Retina (tissue), 1 donor: ENCODE data around the gene FLRT2.

Experiments
- DNase-seq: peaks from one replicate; pipeline ENCODE4 v3.0.0-alpha.2; 2016

The FLRT2 gene, protein sequence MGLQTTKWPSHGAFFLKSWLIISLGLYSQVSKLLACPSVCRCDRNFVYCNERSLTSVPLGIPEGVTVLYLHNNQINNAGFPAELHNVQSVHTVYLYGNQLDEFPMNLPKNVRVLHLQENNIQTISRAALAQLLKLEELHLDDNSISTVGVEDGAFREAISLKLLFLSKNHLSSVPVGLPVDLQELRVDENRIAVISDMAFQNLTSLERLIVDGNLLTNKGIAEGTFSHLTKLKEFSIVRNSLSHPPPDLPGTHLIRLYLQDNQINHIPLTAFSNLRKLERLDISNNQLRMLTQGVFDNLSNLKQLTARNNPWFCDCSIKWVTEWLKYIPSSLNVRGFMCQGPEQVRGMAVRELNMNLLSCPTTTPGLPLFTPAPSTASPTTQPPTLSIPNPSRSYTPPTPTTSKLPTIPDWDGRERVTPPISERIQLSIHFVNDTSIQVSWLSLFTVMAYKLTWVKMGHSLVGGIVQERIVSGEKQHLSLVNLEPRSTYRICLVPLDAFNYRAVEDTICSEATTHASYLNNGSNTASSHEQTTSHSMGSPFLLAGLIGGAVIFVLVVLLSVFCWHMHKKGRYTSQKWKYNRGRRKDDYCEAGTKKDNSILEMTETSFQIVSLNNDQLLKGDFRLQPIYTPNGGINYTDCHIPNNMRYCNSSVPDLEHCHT

DNA sequence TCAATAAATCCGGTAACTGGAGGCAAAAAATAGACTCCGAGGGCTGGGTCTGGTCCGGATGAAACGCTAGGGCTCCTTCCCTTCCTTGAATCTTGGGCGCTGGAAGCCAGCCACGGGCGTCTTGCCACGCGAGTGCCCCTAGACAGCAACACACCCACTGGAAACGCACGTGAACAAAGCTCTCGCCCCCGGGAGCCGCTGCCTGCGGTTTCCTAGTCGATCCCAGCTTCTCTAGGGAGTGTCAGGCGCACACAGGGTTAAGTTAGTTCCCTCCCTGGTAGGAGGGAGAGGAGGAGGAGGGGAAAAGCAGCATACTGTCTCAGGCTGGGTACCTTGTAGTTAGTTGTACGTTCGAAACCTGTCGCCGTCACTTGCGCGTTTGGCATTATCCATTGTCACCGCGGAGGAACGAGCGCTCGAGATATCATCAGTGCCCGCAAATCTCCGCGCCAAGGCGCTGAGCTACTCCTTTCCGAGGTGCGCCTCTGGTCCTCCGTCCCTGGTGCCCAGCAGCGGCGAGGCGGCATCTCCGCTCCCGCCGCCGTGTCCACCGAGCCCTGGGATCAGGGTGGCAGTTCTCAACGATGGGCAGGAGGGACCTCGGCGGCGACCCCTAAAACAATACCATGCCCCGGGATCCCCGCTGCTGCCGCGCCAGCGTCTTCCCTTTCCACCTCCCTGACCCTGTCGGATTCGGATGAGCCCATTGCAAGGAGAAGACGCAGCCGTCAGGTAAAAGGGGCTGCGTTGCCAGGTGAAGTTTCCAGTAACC lies at the start of gene FLRT2:
TSS of gene FLRT2 (plus strand) at position 342 of the 772 bp plus-strand sequence. CDS start 91,371 bp downstream, outside the sequence.
- DNase-seq = peak; percentile 85

DNA sequence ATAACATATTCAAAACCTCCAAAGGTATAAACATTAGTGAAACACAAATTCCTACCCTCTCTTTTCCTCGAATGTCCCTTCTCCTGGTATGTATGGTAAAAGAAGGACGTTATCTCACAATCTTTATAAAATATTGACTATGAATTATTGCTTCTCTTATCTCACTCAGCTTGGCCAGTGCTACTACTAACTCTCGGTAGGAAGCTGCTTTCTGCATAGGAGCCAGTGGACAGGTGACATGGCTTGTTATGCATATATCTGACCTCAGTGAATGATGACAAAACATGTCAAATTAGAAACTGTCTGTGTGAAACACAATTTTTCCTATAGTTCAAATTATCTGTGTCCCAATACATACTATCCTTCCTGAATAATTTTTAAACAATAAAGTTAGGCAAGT lies 48.5 kb upstream of the FLRT2 start:
- DNase-seq = no peak

DNA sequence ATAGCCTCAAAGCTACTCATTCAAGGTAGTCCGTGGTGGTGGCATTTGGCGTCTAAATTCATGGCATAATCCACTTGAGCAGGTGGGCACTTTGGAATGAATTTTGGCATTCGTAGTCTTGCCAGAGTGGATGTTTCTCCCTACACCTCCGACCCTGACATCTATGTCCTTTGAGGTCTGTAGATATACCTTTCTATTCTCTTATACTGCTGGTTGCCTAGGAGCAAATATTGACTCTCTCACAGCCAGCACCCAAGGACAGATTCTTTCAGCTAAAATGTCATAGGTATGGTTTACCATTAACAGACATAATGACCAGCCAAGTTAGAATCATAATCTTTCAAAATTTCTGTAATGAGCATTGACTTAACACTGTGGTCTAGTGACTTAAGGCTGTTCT lies 47.4 kb upstream of the FLRT2 start:
- DNase-seq = no peak

DNA sequence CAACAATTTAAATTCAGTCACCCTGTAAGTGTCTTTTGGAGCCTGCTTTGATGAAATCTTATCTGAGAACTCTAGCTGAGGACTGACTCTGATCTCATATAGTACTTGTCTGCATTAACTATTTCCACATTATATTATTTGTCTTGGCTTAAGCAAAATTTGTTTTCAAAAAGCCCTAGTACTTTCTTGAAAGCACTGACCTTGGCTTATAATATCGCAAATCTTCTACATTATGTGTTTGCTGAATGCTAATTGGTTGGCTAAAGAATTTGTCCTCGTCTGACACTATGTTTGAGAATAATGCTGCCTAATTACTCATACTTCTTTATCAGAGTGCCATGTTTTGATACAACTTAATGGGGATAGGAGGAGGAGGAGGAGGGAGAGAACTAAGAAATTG lies 46.9 kb upstream of the FLRT2 start:
- peak; percentile 11 for DNase-seq

DNA sequence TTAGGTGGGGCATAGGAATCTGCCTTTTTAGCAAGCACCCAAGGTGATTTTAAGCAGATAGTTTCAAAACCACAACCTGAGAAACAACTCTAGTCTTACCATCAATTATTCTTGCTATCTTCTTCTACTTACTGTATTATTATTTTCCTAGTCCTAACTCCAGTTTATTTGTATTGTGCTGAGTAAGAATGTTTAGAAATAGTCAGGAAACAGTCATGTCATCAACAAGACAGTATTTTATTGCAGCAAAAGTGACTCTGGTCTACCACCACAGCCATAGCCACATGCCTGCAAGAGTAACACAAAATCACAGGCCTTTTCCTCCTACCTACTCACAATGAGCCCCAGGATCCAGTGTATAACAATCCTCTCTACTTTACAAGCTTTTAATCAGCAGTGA lies 46.3 kb upstream of the FLRT2 start:
- peak; percentile 28 for DNase-seq

DNA sequence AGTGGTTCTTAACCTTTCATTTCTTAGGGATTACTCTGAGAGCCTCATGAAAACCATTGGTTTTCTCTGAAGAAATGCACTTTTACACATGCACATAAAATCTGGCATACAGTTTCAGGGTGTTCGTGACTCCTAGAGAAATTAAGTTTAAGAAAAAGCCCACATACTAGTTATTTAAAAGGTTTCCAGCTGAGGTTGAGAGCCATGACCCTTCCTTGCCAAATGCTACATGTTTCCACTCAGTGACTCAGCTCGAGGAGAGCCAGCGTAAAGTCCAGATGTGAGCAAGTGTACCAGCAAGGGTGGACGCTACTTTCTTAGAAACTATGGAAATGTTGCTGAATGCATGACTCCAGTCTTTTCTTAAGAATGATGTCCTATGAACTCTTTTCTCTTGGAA lies 42.7 kb upstream of the FLRT2 start:
- DNase-seq = no peak

DNA sequence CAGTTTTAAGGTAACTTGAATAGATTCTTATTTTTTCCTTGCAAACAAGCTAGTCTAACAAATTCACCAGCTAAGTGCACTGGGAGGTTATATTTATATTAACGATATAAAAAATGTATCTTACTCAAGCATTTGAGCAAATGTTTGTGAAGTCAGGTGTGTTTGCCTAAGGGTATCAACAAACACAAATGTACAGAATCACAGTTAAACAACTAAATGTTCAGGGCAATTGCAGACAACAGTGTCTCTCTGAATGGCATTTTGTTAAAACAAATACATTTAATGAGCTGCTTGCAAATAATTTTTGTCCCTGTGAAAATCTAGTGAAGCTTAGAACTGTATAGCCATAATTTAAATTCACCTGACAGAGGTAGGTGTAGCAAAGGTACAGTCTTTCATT lies 28.2 kb upstream of the FLRT2 start:
- DNase-seq = no peak

DNA sequence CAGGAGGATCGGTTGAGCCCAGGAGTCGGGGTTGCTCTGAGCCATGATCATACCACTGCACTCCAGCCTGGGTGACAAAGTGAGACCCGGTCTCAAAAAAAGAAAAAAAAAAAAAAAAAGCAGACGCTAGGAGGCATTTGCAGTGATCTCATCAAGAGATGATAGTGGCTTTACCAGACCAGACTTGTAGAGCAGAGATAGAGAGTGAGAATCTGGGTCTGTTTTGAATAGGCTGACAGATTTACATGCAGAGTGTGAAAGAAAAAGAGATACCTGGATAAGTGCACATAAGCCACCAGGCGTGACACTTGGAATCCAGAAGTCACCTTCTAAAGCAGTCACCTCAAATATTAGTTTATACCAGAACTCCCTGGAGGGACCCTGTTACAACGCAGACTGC lies 21.1 kb upstream of the FLRT2 start:
- DNase-seq = no peak

DNA sequence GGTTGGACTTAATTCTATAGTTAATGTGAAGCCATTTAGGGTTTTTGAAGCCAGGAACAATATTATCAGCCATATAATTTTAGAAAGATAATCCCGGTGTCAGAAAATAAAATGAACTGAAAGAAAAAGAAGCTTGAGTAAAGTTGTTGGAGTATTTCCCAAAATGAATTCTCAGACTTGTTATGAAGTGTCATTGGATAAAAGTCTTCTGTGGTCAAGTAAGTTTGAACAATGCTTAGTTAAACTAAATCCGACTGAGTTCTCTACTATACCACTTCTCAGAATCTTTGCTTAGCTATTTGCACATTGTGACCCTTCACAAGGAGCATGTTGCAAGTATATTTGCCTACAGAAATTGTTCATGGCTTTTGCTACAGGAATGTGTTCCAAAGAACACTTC lies 17.5 kb upstream of the FLRT2 start:
- no peak for DNase-seq

DNA sequence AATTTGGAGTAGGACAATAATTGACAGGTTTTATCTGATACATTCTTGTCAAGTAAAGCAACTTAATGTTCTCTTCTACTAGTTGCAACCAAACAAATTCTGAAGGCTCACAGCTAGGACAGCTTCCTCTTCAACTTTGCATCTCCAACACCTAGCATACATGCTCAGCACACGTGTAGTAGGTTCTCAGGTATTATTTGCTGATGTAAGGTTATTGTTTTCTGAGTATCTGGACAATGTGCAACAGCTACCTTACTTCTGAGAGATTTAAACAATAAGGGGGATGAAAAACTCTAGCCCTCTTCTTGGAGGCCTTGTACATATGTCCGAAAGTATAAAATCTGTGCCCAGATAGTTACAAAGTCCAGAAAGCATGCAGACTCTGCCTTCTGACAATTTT lies 15.5 kb upstream of the FLRT2 start:
- DNase-seq = no peak

DNA sequence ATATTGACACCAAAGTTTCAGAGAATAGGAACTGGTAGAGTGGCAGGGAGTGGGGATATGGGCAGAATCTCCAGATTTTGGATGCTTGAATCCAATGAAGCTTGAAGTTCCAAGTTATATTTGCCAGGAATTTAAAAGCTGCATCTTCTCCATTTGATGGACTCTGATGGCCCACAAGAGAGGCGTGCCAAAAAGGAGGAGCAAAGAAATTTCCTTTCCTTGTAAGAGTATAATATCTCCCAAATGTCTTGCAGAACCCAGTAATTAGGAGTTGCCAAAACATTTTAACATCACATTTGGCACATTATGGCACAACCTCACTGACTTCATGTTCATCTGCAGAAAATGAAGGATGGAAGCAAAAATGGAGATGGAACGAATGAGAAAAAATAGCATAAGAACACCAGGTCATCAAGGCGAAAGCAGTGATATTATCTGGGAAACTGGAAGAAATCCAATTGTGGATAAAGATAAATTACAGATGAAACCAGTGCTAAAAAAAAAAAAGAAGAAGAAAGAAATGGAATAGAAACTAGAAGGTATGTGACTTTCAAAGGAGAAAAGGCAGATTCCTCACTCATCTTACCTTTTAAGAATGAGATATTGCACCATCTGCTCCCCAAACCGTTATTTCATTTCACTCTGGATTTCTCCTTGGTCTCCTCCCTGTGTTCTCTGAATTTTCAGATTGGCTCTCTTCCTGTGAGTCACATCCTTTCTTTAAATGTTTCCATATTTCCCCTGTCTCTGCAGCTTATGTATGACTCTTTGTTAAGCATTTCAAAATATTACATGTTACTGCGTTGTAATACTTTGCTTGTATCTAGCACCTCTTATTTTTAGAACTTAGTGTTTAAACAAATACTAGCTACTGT lies 13.5 kb upstream of the FLRT2 start:
- DNase-seq = no peak

DNA sequence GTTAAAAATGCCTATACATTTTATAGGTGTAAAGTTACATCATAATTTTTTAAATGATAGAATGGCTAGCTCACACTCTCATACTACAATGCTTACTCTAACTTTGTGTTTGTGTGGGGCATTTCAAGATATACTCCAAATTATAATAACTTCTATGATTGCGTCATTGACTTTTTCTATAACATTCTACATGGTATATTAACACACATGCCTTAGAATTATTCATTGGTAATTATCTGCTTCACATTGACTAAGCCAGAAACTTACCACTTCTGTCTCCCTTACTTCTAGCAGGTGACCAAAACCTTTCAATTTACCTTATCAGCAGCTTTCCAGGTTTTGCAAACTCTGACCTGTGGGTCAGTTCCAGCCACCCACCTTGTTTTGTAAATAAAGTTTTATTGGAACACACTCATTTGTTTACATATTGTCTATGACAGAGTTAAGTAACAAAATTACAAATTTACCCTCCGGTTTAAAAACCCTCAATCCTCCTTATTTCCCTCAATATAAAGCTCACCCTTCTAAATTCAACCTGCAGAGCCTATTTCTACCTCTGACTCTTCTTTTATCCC lies 12.7 kb upstream of the FLRT2 start:
- no peak for DNase-seq

DNA sequence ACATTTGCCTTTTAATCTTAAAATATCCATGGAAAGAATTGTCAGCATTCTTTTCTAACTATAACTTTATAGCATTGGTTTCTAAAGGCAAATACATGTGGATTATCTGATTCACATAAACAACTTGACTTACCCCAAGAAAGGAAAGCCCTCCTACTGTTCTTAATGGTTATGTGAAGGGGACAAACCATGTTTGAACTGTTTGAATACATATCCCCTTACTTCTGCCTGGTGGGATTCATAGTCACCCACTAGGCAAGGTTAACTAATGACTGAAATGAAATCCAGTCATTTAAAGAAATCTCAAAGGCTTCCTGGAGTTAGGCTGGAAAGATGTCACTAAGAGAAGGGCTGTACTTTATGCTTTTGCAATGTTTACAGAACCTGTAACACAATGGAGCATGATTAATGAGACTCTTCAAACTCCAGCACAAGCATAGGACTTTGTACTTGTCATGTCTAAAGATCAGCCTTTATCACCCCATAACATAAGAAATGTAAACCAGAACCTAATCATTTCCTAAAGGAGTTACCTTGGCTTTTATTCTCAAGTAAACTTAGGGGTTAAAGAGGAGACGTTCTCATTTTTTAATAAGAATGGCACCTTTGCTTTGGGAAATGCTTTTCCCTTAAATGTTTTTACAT lies 10.2 kb upstream of the FLRT2 start:
- DNase-seq = no peak

DNA sequence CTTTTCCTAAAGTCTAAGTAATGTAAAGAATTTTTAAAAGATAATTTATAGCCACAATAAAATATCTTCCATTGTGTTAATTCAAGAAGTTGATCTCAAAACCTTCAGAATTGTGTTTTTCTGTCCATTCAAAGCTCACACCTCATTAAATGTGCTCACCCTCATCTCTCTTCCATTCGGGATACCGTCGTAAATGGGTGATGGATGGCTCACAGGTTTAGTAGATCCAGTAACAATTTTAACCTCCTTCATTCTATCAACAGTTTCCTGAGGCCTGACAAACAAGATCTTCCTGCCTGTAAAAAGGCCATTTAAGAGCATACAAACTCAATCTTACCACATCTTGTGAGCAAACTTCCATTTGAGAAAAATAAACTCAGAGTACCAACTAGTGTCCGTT lies 9.4 kb upstream of the FLRT2 start:
- DNase-seq = no peak

DNA sequence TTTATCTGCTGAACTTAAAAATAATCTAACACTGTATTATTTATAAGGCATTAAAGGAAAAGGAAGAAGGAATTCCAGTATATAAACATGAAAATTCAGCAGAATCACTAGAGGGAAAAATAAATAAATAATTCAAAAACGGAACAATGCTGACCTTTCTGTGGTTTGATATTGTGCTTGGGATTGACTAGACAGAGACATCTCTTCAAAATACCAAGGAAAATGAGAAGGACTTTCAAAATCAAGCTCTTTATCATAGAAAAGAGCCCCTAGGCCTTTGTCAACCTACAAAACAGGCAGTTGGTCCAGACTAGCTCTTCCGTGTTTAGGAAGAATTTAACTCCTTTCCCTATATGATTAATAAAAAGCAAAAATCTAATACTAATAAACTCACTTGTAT lies 6.3 kb upstream of the FLRT2 start:
- DNase-seq = no peak

DNA sequence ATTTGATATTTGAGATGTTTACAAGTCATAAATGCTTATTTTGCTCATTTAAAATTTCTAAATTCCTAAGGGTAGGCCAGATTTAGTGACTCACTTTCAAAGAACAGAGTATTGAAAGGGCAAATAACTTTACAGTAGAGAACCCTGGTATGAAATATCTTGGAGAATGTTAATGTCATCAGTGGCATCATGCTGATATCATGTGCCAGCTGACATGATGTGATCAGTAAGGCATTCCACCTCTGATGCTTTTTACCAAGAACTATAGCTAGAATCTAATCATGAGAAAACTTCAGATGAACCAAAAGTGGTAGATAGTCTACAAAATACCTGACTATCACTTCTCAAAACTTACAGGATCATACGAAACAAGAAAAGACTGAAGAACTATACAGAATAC lies 2.9 kb upstream of the FLRT2 start:
- DNase-seq = no peak

DNA sequence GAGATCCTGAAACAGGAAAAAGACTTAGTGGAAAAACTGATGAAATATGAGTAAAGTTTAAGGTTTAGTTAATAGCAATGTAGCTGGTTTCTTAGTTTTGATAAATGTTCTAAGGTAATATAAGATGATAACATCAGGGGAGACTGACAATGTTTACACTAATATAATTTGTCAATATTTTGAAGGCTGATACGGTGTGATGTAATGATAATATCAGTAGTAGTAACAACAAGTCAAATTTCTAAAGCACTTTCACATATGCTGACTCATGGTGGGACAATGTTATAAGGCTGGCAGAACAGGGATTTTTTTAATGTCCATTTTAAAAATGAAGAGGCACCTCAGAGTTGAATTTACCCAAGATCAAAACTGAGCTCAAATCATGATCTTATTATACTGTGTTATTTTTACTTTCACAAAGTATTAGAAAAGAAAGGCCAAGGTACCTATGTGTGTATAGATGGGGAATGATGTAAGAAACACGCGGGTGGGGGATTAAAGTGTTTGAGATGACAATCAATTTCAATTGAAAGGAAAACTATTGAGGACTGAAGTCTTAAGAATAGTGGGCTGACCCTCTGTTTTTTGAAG lies 2.4 kb upstream of the FLRT2 start:
- no peak for DNase-seq

DNA sequence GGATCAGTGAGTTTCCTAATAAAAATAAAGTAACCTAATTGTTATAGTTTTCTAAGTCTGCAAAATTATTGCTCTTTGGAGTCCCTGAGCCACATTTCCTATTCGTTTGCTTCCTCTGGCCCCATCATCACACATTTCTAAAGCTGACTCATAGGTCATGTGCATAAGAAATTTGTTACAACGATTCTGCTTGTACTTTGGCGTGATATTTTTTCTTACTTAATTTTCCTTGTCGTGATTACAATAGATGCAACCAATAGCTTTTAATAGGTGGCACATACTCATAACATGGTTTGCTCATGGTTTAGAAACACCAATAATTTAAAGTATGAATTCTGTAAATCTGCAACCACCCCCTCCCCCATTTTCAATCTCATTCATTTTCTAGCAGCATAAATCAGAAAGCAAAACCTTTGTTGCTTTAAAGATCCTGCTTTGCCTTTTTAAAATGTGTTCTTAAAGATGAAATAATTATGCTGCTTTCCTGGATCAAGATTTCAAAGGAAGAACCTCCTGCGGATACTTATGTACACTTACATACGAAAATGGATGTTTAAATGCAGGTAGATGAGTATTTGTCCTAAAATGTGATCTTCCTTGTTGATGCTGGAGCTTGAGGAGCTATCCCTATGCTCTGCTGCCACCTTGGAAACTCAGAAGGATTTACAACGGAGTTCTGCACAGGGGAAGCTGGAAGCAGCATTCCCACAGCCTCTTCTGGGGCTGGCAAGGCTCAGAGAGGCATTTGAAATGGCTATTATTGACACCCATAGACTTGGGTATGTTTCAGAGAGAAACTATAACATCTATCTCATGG lies 1.7 kb upstream of the FLRT2 start:
- peak; percentile 81 for DNase-seq

DNA sequence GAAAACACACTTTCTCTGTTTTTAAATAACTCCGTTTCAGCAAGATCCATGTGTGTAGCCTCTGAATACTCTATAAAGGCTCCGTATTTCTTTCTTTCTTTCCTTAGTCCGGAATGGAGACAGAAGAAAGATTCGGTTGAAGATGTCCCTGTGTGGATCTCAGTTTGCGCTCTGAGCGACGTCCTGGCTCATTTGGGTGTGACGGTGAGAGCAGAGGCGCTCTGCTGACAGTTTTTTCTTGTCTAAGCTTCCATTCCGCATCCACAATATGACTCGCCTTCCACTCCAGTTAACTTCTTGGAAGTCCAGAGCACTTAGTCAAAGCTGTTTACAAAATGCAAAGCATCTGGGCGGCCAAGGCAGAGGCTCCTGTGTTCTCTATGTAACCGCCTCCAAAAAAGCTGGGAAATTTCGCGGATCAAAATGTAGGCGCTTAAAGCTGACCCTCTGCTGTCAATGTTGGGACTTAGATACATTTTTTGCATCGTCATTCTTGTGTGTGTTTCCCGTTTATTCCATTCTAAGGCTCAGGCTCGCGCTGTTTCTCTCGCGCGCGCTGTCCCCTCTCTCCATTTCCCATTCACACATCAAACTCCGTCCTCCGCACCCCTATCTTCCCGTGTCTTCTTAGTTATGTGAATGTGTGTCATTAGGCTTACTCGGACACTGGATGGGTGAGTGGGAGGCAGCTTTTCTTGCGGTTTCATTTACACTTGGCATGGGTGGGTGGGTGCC lies 880 bp upstream of the FLRT2 start:
- peak; percentile 84 for DNase-seq

DNA sequence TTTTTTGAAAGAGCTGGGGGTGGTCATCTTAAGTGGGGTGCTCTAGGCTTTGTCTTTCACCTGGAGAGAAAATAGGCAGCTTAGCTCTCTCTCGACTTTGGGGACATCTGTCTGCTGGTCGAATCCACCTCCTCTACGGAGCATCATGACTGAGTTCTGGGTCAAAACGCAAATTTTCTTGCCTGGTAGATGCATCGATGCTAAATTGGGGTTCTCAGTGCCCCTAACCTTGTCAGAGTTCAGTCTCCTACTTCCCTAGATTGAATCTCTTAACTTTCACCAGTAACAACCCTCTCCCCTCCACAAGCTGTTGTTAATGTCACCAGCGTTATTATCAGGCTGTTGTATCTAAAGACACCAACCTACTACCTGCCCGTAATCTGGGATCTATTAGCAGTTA lies 682 bp downstream of the FLRT2 start:
- DNase-seq = no peak
